GM12892 (cell line): Measurements from ENCODE around the gene ANKRD6.

ENCODE experiments used
- POLR2AphosphoS5 ChIP-seq: IDR thresholded peaks from 2 replicates; pipeline ENCODE4 v1.6.1; 2011; ENCODE audit warnings: low read depth, low read length, control low read depth
- TAF1 ChIP-seq: IDR thresholded peaks from 2 replicates; pipeline ENCODE4 v1.6.1; 2011; ENCODE audit warnings: low read depth, mild to moderate bottlenecking, control low read depth, low read length, borderline replicate concordance

DNA sequence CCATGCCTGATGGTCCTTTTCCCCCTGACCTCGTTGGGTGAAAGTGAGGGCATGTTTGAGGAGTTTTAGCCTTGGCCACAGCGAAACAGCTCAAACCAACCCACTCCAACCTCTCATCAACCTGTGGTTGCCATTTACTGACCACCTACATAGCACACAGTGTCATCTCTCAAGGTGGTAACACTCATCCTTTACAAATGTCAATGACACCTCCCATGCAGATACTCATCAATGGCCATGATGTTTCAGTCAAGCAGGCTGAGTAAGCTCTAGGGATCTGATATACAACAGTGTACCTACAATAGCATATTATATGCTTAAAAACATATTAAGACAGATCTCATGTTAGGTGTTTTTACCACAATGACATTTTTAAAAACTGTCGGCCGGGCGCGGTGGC, 30.2 kb upstream of the ANKRD6 start:
- TF ChIP-seq POLR2AphosphoS5 (no peak), TAF1 (no peak)
